Neural cell (in vitro differentiated cells): ENCODE results near the gene EVA1A. TPM values are rescaled to one million over a fixed set of nuclear protein-coding genes. Genes with fewer than 3 reads are reported as not detected.

ENCODE experiments used
- H2AFZ ChIP-seq: fragments of 200-600, 300-800 bp; sonication (generic), shearing (Covaris generic); 2 replicates; pipeline ENCODE4 v1.6.0; 2014; ENCODE audit warnings: low read depth, mild to moderate bottlenecking, antibody characterized with exemption, low read length, moderate library complexity
- H3F3A ChIP-seq: fragments of 200-600 bp; shearing (Covaris generic); 2 replicates; pipeline ENCODE4 v1.6.1; 2016; ENCODE audit warnings: mild to moderate bottlenecking, moderate library complexity, mixed read lengths, antibody characterized with exemption, low read length; ENCODE audit not compliant: insufficient read depth, poor library complexity, severe bottlenecking
- H3K27ac ChIP-seq: fragments of 200-600, 300-800 bp; sonication (generic), shearing (Covaris generic); 2 replicates; pipeline ENCODE4 v1.5.1; 2014; ENCODE audit warnings: mild to moderate bottlenecking, low read length, moderate library complexity
- H3K27me3 ChIP-seq: fragments of 300-800, 200-600 bp; sonication (generic), shearing (Covaris generic); 2 replicates; pipeline ENCODE4 v1.6.0; 2014; ENCODE audit warnings: mild to moderate bottlenecking, low read depth, low read length, moderate library complexity; ENCODE audit not compliant: insufficient read depth
- H3K36me3 ChIP-seq: fragments of 300-800, 200-600 bp; sonication (generic), shearing (Covaris generic); 2 replicates; pipeline ENCODE4 v1.5.1; 2014; ENCODE audit warnings: mild to moderate bottlenecking, antibody characterized with exemption, low read length, moderate library complexity; ENCODE audit not compliant: insufficient read depth
- H3K4me2 ChIP-seq: fragments of 300-800, 200-600 bp; sonication (generic), shearing (Covaris generic); 2 replicates; pipeline ENCODE4 v1.6.0; 2014; ENCODE audit warnings: mild to moderate bottlenecking, low read length
- H3K4me3 ChIP-seq: fragments of 300-800, 200-600 bp; sonication (generic), shearing (Covaris generic); 2 replicates; pipeline ENCODE4 v1.5.1; 2014; ENCODE audit warnings: mild to moderate bottlenecking, low read length, moderate library complexity
- H3K79me2 ChIP-seq: fragments of 200-600 bp; shearing (Covaris generic); replicated peaks from 2 replicates; pipeline ENCODE4 v1.6.0; 2014; ENCODE audit warnings: mild to moderate bottlenecking, low read length, moderate library complexity; ENCODE audit not compliant: insufficient read depth
- H3K9ac ChIP-seq: fragments of 300-800, 200-600 bp; sonication (generic), shearing (Covaris generic); 2 replicates; pipeline ENCODE4 v1.6.1; 2016; ENCODE audit warnings: mild to moderate bottlenecking, low read length, mixed read lengths
- H3K9me2 ChIP-seq: fragments of 200-600 bp; shearing (Covaris generic); 2 replicates; pipeline ENCODE4 v1.6.1; 2016; ENCODE audit warnings: mild to moderate bottlenecking, low read length, mixed read lengths; ENCODE audit not compliant: insufficient read depth
- H3K9me3 ChIP-seq: fragments of 200-600, 300-800 bp; sonication (generic), shearing (Covaris generic); 2 replicates; pipeline ENCODE4 v1.6.1; 2016; ENCODE audit warnings: mild to moderate bottlenecking, mixed run types, low read length, moderate library complexity, mixed read lengths
- H4K20me1 ChIP-seq: fragments of 200-600 bp; shearing (Covaris generic); 2 replicates; pipeline ENCODE4 v1.6.1; 2016; ENCODE audit warnings: mild to moderate bottlenecking, mixed run types; ENCODE audit not compliant: insufficient read depth
- EP300 ChIP-seq: fragments of 450-650 bp; conservative IDR thresholded peaks from 2 replicates; pipeline ENCODE4 v1.6.1; 2014; ENCODE audit warnings: antibody characterized with exemption, mild to moderate bottlenecking, moderate library complexity; ENCODE audit not compliant: poor library complexity, severe bottlenecking
- EZH2 ChIP-seq: fragments of 200-600, 300-800 bp; shearing (Covaris generic), sonication (generic); IDR thresholded peaks from 2 replicates; pipeline ENCODE4 v1.6.1; 2014; ENCODE audit warnings: antibody characterized with exemption, low read length, borderline replicate concordance, mild to moderate bottlenecking; ENCODE audit not compliant: insufficient read depth, poor library complexity, severe bottlenecking
- MXI1 ChIP-seq: fragments of 450-650 bp; conservative IDR thresholded peaks from 2 replicates; pipeline ENCODE4 v1.6.1; 2014; ENCODE audit warnings: antibody characterized with exemption, mild to moderate bottlenecking; ENCODE audit not compliant: poor library complexity, severe bottlenecking
- POLR2AphosphoS5 ChIP-seq: IDR thresholded peaks from 2 replicates; pipeline ENCODE4 v1.6.1; 2012
- RAD21 ChIP-seq: fragments of 450-650 bp; conservative IDR thresholded peaks from 2 replicates; pipeline ENCODE4 v1.6.1; 2014; ENCODE audit warnings: antibody characterized with exemption, mild to moderate bottlenecking, moderate library complexity
- SMC3 ChIP-seq: fragments of 450-650 bp; conservative IDR thresholded peaks from 2 replicates; pipeline ENCODE4 v1.6.1; 2014; ENCODE audit warnings: antibody characterized with exemption, mild to moderate bottlenecking, moderate library complexity; ENCODE audit not compliant: poor library complexity
- TAF1 ChIP-seq: IDR thresholded peaks from 2 replicates; pipeline ENCODE4 v1.6.1; 2012; ENCODE audit warnings: low read depth
- polyA plus RNA-seq: library from polyadenylated mRNA; depleted of rRNA; stranded (reverse); fragments of >200 nt; gene quantifications from 2 replicates; pipeline ENCODE4 v1.2.3, GENCODE V29; 2014
- TF ChIP-seq, protein P1 (sequence below): IDR thresholded peaks from 2 replicates; pipeline ENCODE4 v1.6.1; 2012; ENCODE audit warnings: borderline replicate concordance
- TF ChIP-seq, protein P2 (sequence below): fragments of 450-650 bp; IDR thresholded peaks from 2 replicates; pipeline ENCODE4 v1.5.1; 2014; ENCODE audit warnings: antibody characterized with exemption, mild to moderate bottlenecking, moderate library complexity; ENCODE audit not compliant: poor library complexity, severe bottlenecking

Gene EVA1A
- polyA plus RNA-seq, 1 donor from 2014 or later = not detected

DNA sequence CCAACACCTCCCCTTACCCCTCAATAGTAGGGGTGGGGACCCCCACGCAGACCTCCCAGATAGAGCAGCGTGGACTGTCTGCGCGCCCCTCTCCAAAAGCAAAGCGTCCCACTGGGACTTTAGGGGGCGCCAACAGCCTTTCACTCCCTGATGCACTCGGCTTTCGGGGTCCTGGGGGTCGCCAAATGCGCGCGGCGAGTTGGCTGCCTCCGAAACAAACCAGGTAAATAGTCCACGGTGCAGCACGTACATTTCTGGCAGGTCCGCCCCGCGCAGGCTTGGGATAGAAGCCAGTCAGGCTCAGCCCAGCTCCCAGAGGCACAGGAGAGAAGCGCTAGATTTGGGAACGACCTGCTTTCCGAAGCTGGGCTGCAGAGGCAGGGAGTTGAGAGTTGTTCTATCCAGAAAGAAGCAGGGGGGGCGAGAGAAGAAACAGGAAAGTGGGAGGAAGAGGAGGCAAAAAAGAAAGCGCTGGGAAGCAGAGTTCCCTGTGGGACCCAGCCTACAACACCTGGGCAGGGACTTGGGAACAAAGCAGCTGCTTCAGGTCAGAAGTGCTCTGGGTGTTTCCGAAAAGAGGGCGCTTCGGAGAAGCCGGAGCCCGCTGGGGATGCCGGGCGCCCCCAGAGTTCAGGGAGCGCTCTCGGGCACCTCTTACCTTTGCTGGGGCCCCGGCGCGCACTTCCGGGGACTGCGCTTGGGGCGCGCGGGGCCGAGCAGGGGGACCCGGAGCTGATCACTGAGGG lies 544 bp downstream of the EVA1A start:
- Histone ChIP-seq H3K4me2 (peak overlapping the region; percentile 55), H4K20me1 (no peaks in the 10 kb centered on the region), H3K27ac (no peak overlapping the region), H3K9ac (no peak overlapping the region), H3K9me2 (no peaks in the 10 kb centered on the region), H3F3A (no peaks in the 10 kb centered on the region), H3K9me3 (no peaks in the 10 kb centered on the region), H3K79me2 (no peaks in the 10 kb centered on the region), H2AFZ (no peak overlapping the region), H3K36me3 (no peaks in the 10 kb centered on the region), H3K4me3 (peak overlapping the region; percentile 70), H3K27me3 (peaks cover 41% of the 10 kb centered on the region)
- TF ChIP-seq, protein P1, sequence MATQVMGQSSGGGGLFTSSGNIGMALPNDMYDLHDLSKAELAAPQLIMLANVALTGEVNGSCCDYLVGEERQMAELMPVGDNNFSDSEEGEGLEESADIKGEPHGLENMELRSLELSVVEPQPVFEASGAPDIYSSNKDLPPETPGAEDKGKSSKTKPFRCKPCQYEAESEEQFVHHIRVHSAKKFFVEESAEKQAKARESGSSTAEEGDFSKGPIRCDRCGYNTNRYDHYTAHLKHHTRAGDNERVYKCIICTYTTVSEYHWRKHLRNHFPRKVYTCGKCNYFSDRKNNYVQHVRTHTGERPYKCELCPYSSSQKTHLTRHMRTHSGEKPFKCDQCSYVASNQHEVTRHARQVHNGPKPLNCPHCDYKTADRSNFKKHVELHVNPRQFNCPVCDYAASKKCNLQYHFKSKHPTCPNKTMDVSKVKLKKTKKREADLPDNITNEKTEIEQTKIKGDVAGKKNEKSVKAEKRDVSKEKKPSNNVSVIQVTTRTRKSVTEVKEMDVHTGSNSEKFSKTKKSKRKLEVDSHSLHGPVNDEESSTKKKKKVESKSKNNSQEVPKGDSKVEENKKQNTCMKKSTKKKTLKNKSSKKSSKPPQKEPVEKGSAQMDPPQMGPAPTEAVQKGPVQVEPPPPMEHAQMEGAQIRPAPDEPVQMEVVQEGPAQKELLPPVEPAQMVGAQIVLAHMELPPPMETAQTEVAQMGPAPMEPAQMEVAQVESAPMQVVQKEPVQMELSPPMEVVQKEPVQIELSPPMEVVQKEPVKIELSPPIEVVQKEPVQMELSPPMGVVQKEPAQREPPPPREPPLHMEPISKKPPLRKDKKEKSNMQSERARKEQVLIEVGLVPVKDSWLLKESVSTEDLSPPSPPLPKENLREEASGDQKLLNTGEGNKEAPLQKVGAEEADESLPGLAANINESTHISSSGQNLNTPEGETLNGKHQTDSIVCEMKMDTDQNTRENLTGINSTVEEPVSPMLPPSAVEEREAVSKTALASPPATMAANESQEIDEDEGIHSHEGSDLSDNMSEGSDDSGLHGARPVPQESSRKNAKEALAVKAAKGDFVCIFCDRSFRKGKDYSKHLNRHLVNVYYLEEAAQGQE = no peak
- TF ChIP-seq, protein P2, sequence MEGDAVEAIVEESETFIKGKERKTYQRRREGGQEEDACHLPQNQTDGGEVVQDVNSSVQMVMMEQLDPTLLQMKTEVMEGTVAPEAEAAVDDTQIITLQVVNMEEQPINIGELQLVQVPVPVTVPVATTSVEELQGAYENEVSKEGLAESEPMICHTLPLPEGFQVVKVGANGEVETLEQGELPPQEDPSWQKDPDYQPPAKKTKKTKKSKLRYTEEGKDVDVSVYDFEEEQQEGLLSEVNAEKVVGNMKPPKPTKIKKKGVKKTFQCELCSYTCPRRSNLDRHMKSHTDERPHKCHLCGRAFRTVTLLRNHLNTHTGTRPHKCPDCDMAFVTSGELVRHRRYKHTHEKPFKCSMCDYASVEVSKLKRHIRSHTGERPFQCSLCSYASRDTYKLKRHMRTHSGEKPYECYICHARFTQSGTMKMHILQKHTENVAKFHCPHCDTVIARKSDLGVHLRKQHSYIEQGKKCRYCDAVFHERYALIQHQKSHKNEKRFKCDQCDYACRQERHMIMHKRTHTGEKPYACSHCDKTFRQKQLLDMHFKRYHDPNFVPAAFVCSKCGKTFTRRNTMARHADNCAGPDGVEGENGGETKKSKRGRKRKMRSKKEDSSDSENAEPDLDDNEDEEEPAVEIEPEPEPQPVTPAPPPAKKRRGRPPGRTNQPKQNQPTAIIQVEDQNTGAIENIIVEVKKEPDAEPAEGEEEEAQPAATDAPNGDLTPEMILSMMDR = peak; percentile 4

DNA sequence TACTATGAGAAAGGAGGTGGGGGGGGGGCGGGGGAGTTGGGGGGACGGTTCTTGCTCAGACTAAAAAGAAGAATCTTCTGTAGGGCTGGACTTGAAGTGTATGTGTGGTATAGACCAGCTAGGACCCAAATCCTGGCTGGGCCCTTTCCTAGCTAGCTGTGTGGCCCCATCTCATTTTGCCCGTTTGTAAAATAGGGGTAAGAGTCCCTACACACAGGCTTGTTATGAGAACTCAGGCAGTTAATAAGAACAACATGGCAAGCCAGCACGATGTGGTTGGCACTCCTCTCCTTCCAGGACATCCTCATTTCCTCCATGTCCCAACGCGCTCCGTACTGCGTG lies 1.1 kb downstream of the EVA1A start:
- Histone ChIP-seq H3K27ac (no peak overlapping the region), H3K79me2 (no peaks in the 10 kb centered on the region), H4K20me1 (no peaks in the 10 kb centered on the region), H3K9me3 (no peaks in the 10 kb centered on the region), H3K4me3 (peak overlapping the region; percentile 70), H3K9me2 (no peaks in the 10 kb centered on the region), H2AFZ (no peak overlapping the region), H3K27me3 (peaks cover 41% of the 10 kb centered on the region), H3K4me2 (no peak overlapping the region), H3K36me3 (no peaks in the 10 kb centered on the region), H3F3A (no peaks in the 10 kb centered on the region), H3K9ac (no peak overlapping the region)
- TF ChIP-seq EZH2 (no peak), POLR2AphosphoS5 (no peak), EP300 (no peak), SMC3 (no peak), TAF1 (no peak), MXI1 (no peak), RAD21 (no peak)
- TF ChIP-seq, protein P2 = no peak
- TF ChIP-seq, protein P1 = no peak
